Stomach (tissue), 9 donors: Measurements from ENCODE around the gene HOMER3. TPM values are rescaled to one million over a fixed set of nuclear protein-coding genes. Genes with fewer than 3 reads are reported as not detected.

ENCODE experiments used
- DNase-seq, 2 donors: peaks; one replicate each; pipeline versions ENCODE4 v3.0.0 to v3.0.0-alpha.2; 2013 to 2019
- H3K27ac ChIP-seq, 5 donors: fragments of 200-600 bp in 4 of 5; sonication (generic) in 4 of 5; one replicate each; pipeline ENCODE4 v1.5.1; 2013 to 2019; ENCODE audit warnings: mild to moderate bottlenecking in 1 of 5, moderate library complexity in 1 of 5
- H3K27me3 ChIP-seq, 3 donors: fragments of 200-600 bp; sonication (generic); one replicate each; pipeline ENCODE4 v1.5.1; 2017 to 2019; ENCODE audit warnings: mixed run types in 1 of 3
- H3K36me3 ChIP-seq, 4 donors: fragments of 200-600 bp; sonication (generic); 1 replicate in 3 of 4; 2 replicates in 1 of 4; pipeline ENCODE4 v1.5.1; 2016 to 2019
- H3K4me1 ChIP-seq, 4 donors: fragments of 200-600 bp; sonication (generic); one replicate each; pipeline ENCODE4 v1.5.1; 2016 to 2019
- H3K4me3 ChIP-seq, 4 donors: fragments of 200-600 bp; sonication (generic) in 3 of 4; one replicate each; pipeline ENCODE4 v1.5.1; 2016 to 2019; ENCODE audit warnings: mild to moderate bottlenecking in 1 of 4
- H3K9me3 ChIP-seq, 4 donors: fragments of 200-600 bp; sonication (generic); one replicate each; pipeline ENCODE4 v1.5.1; 2016 to 2019
- EP300 ChIP-seq: sonication (generic); formaldehyde crosslinking; IDR thresholded peaks from one replicate; pipeline ENCODE4 v1.6.1; 2017; ENCODE audit warnings: antibody characterized with exemption
- POLR2A ChIP-seq, 4 donors: fragments of 450-650 bp; IDR thresholded peaks; one replicate each; pipeline ENCODE4 v1.6.1; 2016; ENCODE audit warnings: antibody characterized with exemption in 4 of 4, control low read depth in 2 of 4, mild to moderate bottlenecking in 1 of 4, moderate library complexity in 1 of 4
- POLR2AphosphoS5 ChIP-seq, 3 donors: sonication (generic); formaldehyde crosslinking; IDR thresholded peaks; one replicate each; pipeline ENCODE4 v1.6.1; 2016; ENCODE audit warnings: antibody characterized with exemption in 3 of 3
- WGBS, 5 donors: extraction: QIAGEN DNeasy Blood & Tissue Kit in 3 of 5; methylation state at CpG; one replicate each; pipeline versions ENCODE4 v1.1.5 to v1.1.7; 2013 to 2018; 5-methylcytosine and 5-hydroxymethylcytosine counted together
- intact Hi-C: fragments of 100-400 bp; cut with DNase I; formaldehyde crosslinking; loops from one replicate; pipeline ENCODE4 v1.15.1; 2023; ENCODE audit warnings: low total_unique reads
- polyA plus RNA-seq, 3 donors: library from polyadenylated mRNA; stranded (reverse); fragments of 200-250 nt; gene quantifications; one replicate each; pipeline ENCODE4 v1.2.3, GENCODE V29; 2013
- total RNA-seq, 5 donors: library from RNA; depleted of rRNA; stranded (reverse); fragments of >200 nt; gene quantifications; one replicate each; pipeline versions ENCODE4 v1.1.0 to v1.2.3, GENCODE V29; 2014 to 2016
- TF ChIP-seq, protein P1 (sequence below), 7 experiments: fragments of 450-650 bp in 4 of 7; fragments of 200-600 bp in 3 of 7; sonication (generic) in 3 of 7; IDR thresholded peaks; one replicate each; pipeline ENCODE4 v1.5.1; 2016 to 2019; ENCODE audit warnings: antibody characterized with exemption in 7 of 7, control low read depth in 2 of 7, mild to moderate bottlenecking in 1 of 7
- donor health status: healthy with polysubstance abuse.
- donor health status: Bipolar disorder and iron deficiency.
- donor health status: healthy.

HOMER3 gene
- total and polyA plus RNA-seq, 8 donors = 5.1 to 74.7 (median 16.8) TPM

DNA sequence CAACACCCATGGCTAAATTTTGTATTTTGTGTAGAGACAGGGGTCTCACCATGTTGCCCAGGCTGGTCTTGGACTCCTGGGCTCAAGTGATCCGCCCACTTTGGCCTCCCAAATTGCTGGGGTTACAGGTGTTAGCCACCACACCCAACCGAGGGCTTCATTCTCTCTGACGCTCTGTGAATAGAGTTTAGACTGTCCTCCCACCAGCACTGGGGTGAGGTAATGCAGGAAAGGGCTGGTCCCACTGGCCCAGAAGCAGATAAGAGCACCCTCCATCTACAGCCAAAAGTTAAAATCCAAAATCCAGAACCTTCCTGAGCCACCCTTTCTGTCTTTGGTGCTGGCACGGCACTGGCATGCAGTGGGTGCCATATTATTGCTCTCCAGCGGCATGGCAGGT is 31.8 kb upstream of the HOMER3 start:
- H3K4me1 ChIP-seq = peaks cover 7 to 38% (median 14%) of the 10 kb centered on the region in 4 donors
- H3K4me3 ChIP-seq = no peak overlapping the region
- peak overlapping the region in 4 of 5 donors; percentile 37 to 66 (median 50) for H3K27ac ChIP-seq
- intact Hi-C loops = no loop called here
- WGBS, 5 donors = 78 to 86% (median 83%) methylated on average over 4 to 5 of the region's 5 CpGs
- H3K9me3 ChIP-seq = no peaks in the 10 kb centered on the region
- no peak for TF ChIP-seq EP300
- TF ChIP-seq POLR2AphosphoS5 (IDR thresholded peaks at IDR 0.05) = no peak
- TF ChIP-seq, protein P1, sequence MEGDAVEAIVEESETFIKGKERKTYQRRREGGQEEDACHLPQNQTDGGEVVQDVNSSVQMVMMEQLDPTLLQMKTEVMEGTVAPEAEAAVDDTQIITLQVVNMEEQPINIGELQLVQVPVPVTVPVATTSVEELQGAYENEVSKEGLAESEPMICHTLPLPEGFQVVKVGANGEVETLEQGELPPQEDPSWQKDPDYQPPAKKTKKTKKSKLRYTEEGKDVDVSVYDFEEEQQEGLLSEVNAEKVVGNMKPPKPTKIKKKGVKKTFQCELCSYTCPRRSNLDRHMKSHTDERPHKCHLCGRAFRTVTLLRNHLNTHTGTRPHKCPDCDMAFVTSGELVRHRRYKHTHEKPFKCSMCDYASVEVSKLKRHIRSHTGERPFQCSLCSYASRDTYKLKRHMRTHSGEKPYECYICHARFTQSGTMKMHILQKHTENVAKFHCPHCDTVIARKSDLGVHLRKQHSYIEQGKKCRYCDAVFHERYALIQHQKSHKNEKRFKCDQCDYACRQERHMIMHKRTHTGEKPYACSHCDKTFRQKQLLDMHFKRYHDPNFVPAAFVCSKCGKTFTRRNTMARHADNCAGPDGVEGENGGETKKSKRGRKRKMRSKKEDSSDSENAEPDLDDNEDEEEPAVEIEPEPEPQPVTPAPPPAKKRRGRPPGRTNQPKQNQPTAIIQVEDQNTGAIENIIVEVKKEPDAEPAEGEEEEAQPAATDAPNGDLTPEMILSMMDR (IDR thresholded peaks at IDR 0.05) = no peak
- no peak for TF ChIP-seq POLR2A (IDR thresholded peaks at IDR 0.05)
- no peaks in the 10 kb centered on the region for H3K36me3 ChIP-seq
- H3K27me3 ChIP-seq = no peaks in the 10 kb centered on the region
- DNase-seq = no peak

DNA sequence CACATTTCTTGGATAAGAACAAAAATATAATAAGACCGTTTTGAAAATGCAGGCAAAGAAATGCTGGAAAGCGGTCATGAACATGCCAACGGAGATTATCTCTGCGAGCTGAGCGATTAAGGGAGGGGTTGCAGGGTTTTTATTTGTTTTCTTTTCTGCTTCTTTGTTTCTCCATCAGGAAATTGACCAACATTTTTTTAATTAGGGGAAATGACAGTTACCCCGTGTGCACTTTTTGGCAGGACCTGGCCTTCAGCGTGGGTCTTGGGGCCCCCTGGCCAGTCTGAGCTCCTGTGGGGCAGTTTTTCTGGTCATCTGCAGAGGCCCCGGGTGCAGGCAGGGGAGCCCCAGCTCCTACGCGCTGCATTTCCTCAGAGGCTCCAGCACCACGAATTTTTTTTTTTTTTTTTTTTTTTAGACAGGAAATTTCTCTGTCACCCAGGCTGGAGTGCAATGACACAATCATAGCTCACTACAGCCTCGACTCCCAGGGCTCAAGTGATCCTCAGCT is 31.3 kb upstream of the HOMER3 start:
- intact Hi-C loops = no loop called here
- DNase-seq = no peak
- Histone ChIP-seq H3K9me3 (no peaks in the 10 kb centered on the region), H3K27ac (peak overlapping the region in 4 of 5 donors; percentile 37 to 66 (median 50)), H3K36me3 (no peaks in the 10 kb centered on the region), H3K4me3 (no peak overlapping the region), H3K4me1 (peaks cover 7 to 38% (median 14%) of the 10 kb centered on the region in 4 donors), H3K27me3 (no peaks in the 10 kb centered on the region)
- no peak for TF ChIP-seq EP300
- TF ChIP-seq, protein P1 (IDR thresholded peaks at IDR 0.05) = no peak
- TF ChIP-seq POLR2A (IDR thresholded peaks at IDR 0.05) = no peak
- no peak for TF ChIP-seq POLR2AphosphoS5 (IDR thresholded peaks at IDR 0.05)
- 4 to 14% (median 11%) methylated on average over 12 of the region's 12 CpGs for WGBS, 5 donors

DNA sequence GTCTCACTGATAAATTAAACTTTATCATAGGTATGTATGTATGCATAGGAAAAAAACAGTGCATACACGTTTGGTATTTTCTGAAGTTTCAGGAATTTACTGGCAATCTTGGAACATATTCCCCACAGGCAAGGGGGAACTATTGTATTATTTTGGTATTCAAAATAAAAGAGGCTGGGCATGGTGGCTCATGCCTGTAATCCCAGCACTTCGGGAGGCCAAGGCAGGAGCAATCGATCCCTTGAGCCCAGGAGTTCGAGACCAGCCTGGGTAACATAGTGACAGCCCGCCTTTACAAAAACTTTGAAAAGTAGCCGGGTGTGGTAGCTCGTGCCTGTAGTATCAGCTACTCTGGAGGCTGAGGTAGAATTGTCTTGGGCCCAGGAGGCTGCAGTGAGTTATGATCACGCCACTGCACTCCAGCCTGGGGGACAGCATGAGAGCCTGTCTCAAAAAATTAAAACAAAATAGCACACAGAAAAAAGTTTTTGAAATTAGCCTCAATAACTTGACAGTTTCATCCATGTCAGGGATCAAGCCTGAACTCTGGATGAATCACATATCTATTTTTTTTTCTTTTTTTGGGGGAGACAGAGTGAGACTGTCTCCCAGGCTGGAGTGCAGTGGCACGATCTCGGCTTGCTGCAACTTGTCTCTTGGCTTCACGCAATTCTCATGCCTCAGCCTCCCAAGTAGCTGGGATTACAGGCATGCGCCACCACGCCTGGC is 29.1 kb upstream of the HOMER3 start:
- Histone ChIP-seq H3K4me3 (no peak overlapping the region), H3K27me3 (no peaks in the 10 kb centered on the region), H3K27ac (peak overlapping the region in 2 of 5 donors; percentile 17 to 18), H3K9me3 (no peaks in the 10 kb centered on the region), H3K4me1 (peaks cover 7 to 38% (median 14%) of the 10 kb centered on the region in 4 donors), H3K36me3 (no peaks in the 10 kb centered on the region)
- no peak for TF ChIP-seq POLR2AphosphoS5 (IDR thresholded peaks at IDR 0.05)
- TF ChIP-seq EP300 = no peak
- TF ChIP-seq POLR2A (IDR thresholded peaks at IDR 0.05) = no peak
- TF ChIP-seq, protein P1 (IDR thresholded peaks at IDR 0.05) = no peak
- 77 to 85% (median 82%) methylated on average over 12 to 13 of the region's 13 CpGs for WGBS, 5 donors
- no peak for DNase-seq
- intact Hi-C loops = no loop called here

DNA sequence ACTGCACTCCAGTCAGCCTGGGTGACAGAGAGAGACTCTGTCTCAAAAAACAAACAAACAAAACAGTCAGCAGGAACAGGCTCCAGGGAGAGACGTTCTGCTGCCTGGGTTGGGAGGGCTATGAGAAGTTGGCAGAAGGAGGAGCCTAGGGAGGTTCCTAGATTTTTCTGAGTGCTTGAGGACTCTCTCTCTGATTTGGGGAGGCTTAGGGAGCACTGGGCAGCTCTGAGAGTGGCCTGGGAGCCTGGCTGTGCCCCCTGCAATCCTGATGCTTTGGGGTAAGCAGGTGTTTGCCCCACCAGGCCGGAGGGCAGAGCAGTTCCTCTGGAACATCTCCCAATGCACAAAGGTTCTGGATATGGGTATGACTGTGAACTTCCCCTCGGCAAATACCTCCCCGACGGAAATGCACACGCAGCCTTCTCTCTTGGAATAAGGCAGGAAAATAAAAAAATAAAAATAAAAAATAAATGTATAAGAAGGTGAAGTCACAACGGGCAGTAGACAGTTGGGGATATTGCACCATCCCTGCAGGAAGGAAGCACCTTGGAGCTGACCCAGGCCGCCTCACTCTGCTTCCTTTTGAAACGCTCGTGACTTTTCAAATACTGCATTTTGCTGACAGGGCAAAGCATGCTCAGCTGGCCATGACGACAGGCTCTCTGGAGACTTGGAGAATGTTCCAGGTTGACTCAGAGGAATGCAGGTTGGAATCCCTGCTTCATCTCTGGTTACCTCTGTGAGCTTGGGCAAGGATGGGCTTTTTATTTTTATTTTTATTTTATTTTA is 26.5 kb upstream of the HOMER3 start:
- DNase-seq = peak; percentile 34 to 68
- Histone ChIP-seq H3K27me3 (peaks cover 0 to 15% (median 2%) of the 10 kb centered on the region in 3 donors), H3K4me3 (no peak overlapping the region), H3K4me1 (peaks cover 7 to 32% (median 14%) of the 10 kb centered on the region in 4 donors), H3K36me3 (no peaks in the 10 kb centered on the region), H3K9me3 (no peaks in the 10 kb centered on the region), H3K27ac (peak overlapping the region in 4 of 5 donors; percentile 43 to 75 (median 59))
- intact Hi-C loops = no loop called here
- WGBS, 5 donors = 46 to 60% (median 54%) methylated on average over 11 of the region's 11 CpGs
- TF ChIP-seq, protein P1 (IDR thresholded peaks at IDR 0.05) = no peak
- peak in 1 of 3 donors; percentile 23 for TF ChIP-seq POLR2AphosphoS5 (IDR thresholded peaks at IDR 0.05)
